GM20431 (cell line): ENCODE results near the gene NRG4.
"Not testable (repeated sequence)": the region's sequence is repeated elsewhere in the genome, so short reads cannot be mapped to it uniquely, and the experiment has no call there.

ENCODE experiments used
- in situ Hi-C: fragments of 300-500 bp; cut with MseI, MboI; formaldehyde crosslinking; loops from one replicate; pipeline ENCODE4 v1.15.0; 2020; ENCODE audit warnings: low sequenced_read_pairs; ENCODE audit not compliant: unreplicated experiment

NRG4 gene

DNA sequence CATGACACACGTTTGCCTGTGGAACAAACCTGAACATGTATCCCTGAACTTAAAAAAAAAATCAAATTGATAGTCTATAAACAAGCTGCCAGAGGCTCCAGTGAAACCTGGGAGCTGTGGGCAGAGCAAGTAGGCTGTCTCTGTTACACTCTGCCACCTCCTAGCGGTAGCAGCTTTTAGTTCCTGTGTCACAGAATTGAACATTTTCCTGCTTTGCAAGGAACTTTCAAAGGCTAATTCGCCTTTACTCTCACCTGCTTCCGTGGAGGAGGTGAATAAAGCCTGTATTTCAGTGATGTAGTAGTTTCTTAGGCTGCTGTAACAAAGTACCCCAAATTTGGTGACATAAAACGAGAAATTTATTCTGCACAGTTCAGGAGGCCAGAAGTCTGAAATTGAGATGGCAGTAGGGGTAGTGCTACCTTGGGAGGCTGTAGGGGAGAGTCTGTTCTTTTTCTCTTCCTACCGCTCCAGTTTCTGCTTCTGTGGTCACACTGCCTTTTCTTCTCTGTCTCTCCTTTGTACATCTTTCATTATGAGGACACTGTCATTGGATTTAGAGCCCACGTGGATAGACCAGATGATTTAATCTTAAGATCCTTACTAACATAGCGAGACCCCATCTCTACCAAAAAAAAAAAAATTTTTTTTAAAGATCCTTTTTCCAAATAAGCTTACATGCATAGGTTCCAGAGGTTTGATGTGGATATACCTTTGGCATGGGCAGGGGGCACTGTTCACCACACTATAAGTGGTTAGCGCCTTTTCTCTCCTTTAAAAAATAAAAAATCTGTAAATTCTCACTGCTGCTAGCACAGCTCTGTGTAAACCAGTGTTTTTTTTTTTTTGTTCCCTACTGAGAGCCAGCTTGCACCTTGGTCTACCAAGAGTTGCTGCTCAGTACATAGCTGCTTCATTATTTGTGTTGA lies 83.3 kb downstream of the NRG4 start:
- in situ Hi-C loops, result no loop called here

DNA sequence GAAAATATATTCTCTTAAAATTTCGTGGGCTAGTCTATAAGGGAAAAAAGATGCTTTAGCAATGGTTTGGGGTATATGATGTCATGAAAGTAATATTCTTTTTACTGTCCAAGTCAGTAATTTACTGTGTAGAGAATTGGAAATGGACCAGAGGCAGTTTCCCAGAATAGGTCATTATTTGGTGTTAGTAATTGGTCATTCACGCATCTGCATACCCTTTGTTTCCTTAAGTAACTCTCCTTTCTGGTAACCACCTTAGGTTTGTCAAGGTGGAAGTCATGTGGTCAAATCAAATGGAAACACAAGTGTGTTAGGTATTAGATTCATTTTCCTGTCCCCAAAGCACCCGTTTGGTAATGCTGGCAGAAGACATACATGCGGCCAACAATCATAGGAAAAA lies 84.6 kb downstream of the NRG4 start:
- in situ Hi-C loops, result no loop called here

DNA sequence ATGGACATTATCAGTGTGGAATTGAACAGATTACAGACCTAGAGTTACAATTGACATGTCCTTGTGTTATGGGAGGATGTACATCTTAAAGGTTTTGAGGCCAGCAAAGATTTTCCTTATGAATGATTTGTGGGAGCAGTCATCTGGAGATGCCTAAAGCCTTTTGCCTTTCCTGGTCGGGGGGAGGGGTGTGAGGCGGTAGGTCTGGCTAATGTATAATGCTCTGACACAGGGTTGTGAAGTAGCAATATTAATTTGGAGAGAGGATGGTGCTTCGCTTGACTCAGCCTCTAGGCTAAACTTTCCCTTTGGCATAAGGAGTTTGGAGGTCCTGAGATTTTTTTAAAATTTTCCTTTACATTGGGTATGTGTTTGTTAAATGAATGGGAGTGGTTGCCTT lies 85.3 kb downstream of the NRG4 start:
- in situ Hi-C loops, result no loop called here

DNA sequence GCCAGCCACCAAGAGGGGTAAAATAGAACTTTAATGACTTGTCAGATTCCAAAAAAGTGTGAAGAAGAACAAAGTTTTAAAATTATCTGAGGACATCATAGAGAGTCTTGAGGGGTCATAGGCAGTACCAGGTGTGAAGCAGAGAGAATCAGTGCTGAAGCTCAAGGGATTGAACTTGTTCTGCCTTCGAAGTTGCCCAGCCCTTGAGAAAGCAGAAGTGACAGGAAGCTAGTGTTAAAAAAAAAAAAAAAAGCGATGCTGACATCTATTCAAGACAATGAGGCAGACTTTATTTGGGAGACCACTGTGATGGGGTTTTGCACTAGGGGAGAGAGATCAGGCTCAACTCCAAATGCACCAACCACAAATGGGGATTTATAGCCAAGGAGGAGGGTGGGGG lies 86.8 kb downstream of the NRG4 start:
- in situ Hi-C loops, result no loop called here

DNA sequence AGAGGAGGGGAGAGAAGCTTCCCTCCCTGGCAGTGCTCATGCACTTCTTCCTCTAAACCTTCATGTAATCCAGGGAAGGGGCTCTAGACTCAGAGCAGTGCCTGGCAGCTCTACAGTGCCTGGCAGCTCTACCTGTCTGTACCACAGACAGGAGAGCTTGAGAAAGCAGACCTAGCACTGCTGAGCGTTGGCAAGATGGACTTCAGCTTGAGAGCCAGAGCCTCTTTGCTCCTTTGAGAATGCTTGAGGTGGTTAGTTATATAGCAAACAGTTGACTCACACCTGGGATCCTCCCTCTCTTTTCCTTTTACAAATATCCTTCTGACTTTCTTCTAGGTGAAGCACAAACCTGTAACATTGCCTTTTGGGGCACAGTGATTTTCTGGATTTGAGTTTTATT lies 87.6 kb downstream of the NRG4 start:
- in situ Hi-C loops, result no loop called here

DNA sequence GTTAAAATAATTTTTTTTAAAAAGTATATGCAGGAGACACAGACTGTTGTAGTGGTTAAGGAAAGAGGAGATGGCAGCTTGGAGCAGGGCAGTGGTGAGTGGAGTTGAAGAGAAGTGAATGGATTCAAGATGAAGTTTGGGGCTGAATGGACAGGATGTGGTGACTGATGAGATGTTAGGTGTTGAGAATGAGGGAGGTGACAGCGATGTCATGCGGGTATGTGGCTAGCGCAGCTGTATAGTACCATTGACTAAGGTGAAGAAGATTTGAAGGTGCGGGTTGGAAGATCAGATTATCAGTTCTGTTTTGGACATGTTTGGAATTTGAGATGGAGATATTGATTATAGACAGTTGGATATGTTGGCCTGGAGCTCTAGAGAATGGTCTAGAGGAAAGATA lies 88.5 kb downstream of the NRG4 start:
- in situ Hi-C loops, result no loop called here

DNA sequence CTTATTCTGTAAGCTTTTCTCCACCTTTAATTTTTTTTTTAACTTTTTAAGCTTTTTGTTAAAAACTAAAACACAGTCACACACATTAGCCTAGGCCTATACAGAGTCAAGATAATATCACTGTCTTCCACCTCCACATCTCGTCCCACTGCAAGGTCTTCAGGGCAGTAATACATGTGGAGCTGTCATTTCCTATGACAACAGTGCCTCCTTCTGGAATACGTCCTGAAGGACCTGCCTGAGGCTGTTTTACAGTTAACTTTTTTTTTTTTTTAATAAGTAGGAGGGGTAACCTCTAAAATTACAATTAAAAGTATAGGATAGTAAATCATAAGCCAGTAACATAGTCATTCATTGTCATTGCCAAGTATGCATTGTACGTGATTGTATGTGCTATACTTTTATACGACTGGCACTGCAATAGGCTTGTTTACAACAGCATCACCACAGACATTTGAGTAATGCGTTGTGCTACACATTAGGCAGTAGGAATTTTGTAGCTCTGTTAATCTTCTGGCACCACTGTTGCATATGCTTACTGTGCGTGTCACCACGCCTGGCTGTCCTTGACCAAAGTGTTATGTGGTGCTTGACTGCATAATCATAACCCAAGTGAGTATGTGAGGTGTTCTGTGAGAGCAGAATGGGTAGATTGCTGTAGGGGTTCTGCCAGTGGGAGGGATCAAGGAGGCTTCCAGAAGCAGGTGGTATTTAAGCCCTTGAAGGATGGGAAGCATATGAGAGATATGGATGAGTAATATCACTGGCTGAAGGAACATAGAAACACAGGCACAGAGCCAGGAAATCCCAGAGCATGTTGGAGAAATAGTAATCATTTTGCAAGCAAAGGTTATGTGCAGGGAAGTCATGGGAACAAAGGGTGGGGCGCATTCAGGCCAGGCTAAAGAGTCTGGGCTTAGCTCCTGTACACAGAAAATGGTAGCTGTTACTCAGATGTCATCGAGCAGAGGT lies 90.2 kb downstream of the NRG4 start:
- in situ Hi-C loops, result no loop called here

DNA sequence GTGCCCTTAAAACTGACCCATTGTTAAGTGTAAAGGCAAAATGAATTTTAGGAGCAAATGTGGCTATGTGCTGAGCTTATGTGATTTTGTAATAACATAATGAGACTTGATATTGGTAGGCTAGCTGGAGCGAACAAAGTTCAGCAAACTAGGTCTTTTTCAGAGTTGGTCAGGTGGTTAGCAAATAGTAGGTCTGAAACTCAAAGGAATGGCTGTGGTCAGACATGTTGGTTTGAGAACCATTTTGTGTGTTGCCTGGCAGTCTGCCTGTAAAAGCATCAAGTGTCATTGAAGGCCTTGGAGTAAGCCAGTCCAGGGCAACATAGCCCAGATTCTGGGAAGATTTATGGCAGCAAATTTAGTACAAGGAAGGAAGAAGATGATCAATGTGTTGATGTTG lies 92.1 kb downstream of the NRG4 start:
- in situ Hi-C loops, result no loop called here

DNA sequence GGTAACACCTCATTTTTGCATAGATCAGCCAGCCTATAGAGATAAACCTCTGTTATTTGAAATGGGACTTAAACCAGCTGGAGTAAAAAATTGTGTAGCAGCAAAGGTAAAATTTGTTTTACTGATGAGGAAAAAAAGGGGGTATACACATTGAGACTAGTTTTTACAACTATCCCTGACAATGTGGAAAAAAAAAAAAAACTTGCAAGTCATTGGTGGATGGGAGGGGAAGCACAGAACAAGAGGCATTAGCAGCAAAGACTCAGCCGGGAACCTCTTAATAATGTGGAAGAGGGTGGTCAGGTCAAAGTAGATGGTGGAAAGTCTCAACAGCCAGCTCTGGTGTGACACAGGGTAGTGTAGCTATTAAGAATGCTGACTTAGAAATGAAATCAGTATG lies 94.1 kb downstream of the NRG4 start:
- in situ Hi-C loops, result no loop called here

DNA sequence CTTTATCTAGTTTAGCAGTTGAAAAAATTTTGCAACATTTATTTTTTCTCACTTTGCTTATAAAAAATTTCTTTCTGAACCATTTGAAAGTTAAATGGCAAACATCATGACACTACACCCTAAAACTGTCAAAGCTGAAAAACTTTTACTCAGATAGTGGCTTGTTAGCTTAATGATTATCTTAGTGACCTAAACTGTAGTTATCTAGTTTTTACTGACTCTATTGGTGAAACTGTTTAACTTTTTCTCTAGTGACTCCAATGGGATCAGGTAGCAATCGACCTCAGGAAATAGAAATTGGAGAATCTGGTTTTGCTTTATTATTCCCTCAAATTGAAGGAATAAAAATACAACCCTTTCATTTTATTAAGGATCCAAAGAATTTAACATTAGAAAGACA lies 95.2 kb downstream of the NRG4 start:
- in situ Hi-C loops, result no loop called here

DNA sequence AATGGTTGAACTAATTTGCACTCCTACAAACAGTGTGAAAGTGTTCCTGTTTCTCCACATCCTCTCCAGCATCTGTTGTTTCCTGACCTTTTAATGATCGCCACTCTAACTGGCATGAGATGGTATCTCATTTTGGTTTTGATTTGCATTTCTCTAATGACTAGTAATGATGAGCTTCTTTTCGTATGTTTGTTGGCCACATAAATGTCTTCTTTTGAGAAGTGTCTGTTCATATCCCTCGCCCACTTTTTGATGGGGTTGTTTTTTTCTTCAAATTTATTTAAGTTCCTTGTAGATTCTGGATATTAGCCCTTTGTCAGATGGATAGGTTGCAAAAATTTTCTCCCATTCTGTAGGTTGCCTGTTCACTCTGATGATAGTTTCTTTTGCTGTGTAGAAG lies 101.9 kb downstream of the NRG4 start:
- in situ Hi-C loops, result not testable (repeated sequence)

DNA sequence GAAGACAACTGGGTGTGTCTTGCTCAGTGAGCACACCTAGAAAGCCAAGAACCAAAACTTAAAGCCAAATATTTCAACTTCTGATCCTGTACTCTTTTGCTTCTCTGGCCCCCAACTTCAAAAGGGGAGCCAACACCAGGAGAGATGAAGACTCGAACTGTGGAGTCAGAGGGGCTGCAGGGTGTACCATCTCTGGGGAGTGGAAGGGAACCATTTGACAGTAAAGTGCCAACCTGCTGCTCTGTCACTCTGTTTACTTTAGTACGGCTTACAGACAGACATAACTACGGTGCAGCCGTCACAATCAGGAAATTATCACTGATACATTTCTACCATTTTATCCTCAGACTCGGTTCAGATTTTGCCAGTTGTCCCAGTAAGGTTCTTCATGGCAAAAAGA lies 107.0 kb downstream of the NRG4 start:
- in situ Hi-C loops, result no loop called here

DNA sequence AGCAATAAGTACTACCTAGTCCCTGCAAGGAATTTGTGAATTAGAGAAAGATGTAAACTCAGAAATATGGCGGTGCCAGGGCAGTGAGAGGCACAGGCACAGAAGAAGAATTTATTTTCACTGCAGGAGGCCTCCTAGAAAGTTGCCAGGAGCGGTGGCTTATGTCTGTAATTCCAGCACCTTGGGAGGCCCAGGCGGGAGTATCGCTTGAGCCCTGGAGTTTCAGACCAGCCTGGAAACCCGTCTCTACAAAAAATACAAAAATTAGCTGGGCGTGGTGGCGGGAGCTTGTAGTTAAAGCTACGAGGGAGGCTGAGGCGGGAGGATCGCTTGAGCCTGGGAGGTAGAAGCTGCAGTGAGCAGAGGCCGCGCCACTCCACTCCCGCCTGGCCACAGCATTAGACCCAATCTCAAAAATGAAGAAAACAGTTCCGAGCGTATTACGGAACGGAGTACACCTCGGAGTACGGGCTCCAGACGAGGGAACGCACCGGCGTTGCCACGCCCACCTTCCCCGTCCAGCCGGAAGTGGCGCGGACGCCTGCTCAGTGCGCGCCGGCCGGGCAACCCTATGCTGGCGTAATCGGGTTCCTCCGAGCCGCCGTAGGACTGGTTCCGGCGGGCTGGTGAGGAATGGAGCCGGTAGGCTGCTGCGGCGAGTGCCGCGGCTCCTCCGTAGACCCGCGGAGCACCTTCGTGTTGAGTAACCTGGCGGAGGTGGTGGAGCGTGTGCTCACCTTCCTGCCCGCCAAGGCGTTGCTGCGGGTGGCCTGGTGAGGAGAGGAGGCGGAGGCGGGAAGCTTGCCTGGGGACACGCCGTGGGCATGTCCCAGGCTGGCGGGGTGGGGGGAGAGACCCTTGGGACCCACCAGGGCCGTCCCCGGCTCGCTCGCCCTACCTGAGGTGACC lies 108.6 kb downstream of the NRG4 start, which contains the start of gene FBXO22:
TSS of gene FBXO22 (plus strand) at position 548 of the 909 bp plus-strand sequence. CDS start at position 634, 86 bp downstream.
- in situ Hi-C loops, result no loop called here

DNA sequence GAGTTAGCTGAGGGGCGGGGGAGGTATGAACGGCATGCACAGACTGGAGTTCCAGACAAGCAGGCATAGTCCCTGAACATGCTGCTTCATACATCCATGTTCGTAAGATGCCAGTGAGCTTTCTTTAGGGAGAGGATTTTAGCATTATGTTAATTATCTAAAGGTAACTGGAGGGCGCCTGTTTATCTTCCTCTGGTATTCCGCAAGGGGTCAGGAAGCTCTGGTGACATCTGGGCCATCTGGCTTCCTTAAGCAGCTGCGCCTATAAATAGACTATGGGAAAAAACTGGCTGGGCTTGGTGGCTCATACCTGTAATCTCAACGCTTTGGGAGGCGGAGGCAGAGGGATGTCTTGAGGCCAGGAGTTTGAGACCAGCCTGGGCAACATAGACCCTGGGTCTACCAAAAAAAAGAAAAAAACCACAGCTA lies 110.1 kb downstream of the NRG4 start:
- in situ Hi-C loops, result no loop called here

DNA sequence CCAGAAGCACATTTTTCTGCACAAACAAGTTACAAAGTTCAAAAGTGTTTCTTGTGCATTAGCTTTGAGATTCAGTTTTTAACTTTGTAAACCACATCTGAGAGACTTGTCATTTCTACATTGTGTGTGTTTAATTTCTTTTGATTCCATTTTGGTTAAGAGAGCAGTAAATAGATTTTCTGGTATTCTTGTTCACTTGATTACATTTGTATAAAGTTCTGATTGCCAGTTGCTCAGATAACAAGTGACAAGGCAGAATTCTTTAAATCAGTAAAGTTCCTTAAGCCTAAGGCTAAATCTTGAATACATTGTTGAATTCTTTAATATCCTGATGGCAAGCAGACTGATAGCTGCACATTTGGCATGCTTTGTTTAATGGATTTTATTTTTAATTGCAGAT lies 111.6 kb downstream of the NRG4 start:
- in situ Hi-C loops, result no loop called here

DNA sequence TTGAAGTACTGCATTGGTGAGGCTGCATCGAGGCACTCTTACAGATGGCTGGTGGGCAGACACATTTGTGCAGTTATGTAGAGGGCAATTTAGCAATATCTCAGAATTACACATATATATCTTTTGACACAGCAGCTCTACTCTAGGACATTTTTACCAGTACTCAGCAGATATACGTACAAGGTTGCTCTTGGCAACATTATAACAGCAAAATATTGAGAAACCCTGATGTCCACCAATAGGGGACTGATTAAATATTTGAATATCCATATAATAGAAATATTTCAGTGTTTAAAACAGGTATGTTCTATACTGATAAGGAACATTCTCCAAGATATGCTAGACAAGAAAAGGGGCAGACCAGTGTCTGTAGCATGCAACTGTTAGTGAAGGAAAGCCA lies 116.5 kb downstream of the NRG4 start:
- in situ Hi-C loops, result no loop called here

DNA sequence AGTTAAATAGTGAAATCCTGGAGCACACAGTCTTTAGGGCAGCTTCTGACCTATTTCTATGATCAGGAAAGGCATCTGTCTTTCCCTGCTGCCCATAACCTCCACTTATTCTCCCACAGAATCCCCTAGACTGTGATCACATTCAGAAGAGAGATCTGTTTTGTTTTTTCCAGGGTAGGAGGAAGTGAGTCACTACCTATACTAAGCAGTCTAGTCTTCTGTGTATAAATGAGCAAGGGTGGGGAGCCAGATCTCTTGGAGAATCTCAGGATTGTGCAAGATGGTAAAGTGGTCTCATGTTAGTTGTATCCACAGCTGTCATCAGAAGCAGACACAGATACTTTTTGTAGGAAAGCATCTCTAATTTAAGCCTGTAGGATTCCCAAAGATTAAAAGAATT lies 120.3 kb downstream of the NRG4 start:
- in situ Hi-C loops, result no loop called here
